HepG2 (cell line): ENCODE data around the gene UPK1A. TPM values are rescaled to one million over a fixed set of nuclear protein-coding genes. Genes with fewer than 3 reads are reported as not detected.
A peak's percentile ranks its signal among the peaks of the same experiment; 100 is the strongest.

Experiments
- BHLHE40 ChIP-seq: IDR thresholded peaks from 2 replicates; pipeline ENCODE4 v1.6.1; 2011; ENCODE audit warnings: low read length, improper control_type of control experiment
- BRD4 ChIP-seq: sonication (generic); formaldehyde crosslinking; IDR thresholded peaks from 2 replicates; pipeline ENCODE4 v1.4.0; 2020; ENCODE audit warnings: missing genetic modification reagents
- FUBP1 ChIP-seq: sonication (generic); formaldehyde crosslinking; IDR thresholded peaks from 2 replicates; pipeline ENCODE4 v1.5.1; 2020; ENCODE audit warnings: missing genetic modification reagents, mild to moderate bottlenecking, borderline replicate concordance
- HOXA3 ChIP-seq: sonication (generic); formaldehyde crosslinking; IDR thresholded peaks from 2 replicates; pipeline ENCODE4 v1.5.0; 2020; ENCODE audit warnings: missing genetic modification reagents
- KDM5A ChIP-seq: fragments of 200-600 bp; sonication (generic); IDR thresholded peaks from 2 replicates; pipeline ENCODE4 v1.7.0; 2018; ENCODE audit warnings: antibody characterized with exemption, mild to moderate bottlenecking, low read length, borderline replicate concordance
- NR3C1 ChIP-seq: sonication (generic); formaldehyde crosslinking; IDR thresholded peaks from 2 replicates; pipeline ENCODE4 v1.4.0; 2020; ENCODE audit warnings: missing genetic modification reagents
- PRPF4 ChIP-seq: fragments of 200-400 bp; formaldehyde crosslinking; IDR thresholded peaks from 2 replicates; pipeline ENCODE4 v1.6.1; 2016; ENCODE audit warnings: low read length, low read depth; ENCODE audit not compliant: poor library complexity, severe bottlenecking
- RBM22 ChIP-seq: fragments of 200-400 bp; formaldehyde crosslinking; optimal IDR thresholded peaks from 2 replicates; pipeline ENCODE3; 2017; ENCODE audit warnings: mild to moderate bottlenecking, low read length, moderate library complexity
- SOX6 ChIP-seq, 2 experiments: fragments of 450-650 bp in 1 of 2; sonication (generic) in 1 of 2; formaldehyde crosslinking in 1 of 2; IDR thresholded peaks; 2 replicates each; pipeline versions ENCODE4 v1.4.0 to v1.6.1; 2017 to 2020; ENCODE audit warnings: antibody characterized with exemption in 1 of 2, mild to moderate bottlenecking in 1 of 2, missing genetic modification reagents in 1 of 2
- TBP ChIP-seq: sonication (generic); formaldehyde crosslinking; IDR thresholded peaks from 2 replicates; pipeline ENCODE4 v1.5.0; 2020; ENCODE audit warnings: missing genetic modification reagents
- ZFP1 ChIP-seq: IDR thresholded peaks from 2 replicates; pipeline ENCODE4 v1.6.1; 2016
- ZFP41 ChIP-seq: sonication (generic); formaldehyde crosslinking; IDR thresholded peaks from 2 replicates; pipeline ENCODE4 v1.4.0; 2020; ENCODE audit warnings: mild to moderate bottlenecking, missing genetic modification reagents, borderline replicate concordance
- ZNF143 ChIP-seq: sonication (generic); formaldehyde crosslinking; IDR thresholded peaks from 2 replicates; pipeline ENCODE4 v1.4.0; 2020; ENCODE audit warnings: missing genetic modification reagents
- ZNF263 ChIP-seq: sonication (generic); formaldehyde crosslinking; IDR thresholded peaks from 2 replicates; pipeline ENCODE4 v1.4.0; 2020; ENCODE audit warnings: missing genetic modification reagents
- ZNF282 ChIP-seq: fragments of 450-650 bp; IDR thresholded peaks from 2 replicates; pipeline ENCODE4 v1.6.1; 2018; ENCODE audit not compliant: partially characterized antibody
- ZNF335 ChIP-seq: sonication (generic); formaldehyde crosslinking; IDR thresholded peaks from 2 replicates; pipeline ENCODE4 v1.4.0; 2020; ENCODE audit warnings: missing genetic modification reagents
- ZNF687 ChIP-seq: sonication (generic); formaldehyde crosslinking; IDR thresholded peaks from 2 replicates; pipeline ENCODE4 v1.5.1; 2020; ENCODE audit warnings: mild to moderate bottlenecking, missing genetic modification reagents, moderate library complexity
- ZNF720 ChIP-seq: sonication (generic); formaldehyde crosslinking; IDR thresholded peaks from 2 replicates; pipeline ENCODE4 v1.4.0; 2020; ENCODE audit warnings: missing genetic modification reagents
- ZNF737 ChIP-seq: sonication (generic); formaldehyde crosslinking; IDR thresholded peaks from 2 replicates; pipeline ENCODE4 v1.5.0; 2020; ENCODE audit warnings: missing genetic modification reagents, mild to moderate bottlenecking, borderline replicate concordance
- polyA plus RNA-seq, 8 experiments: library from polyadenylated mRNA; depleted of rRNA in 3 of 8; stranded (reverse) in 7 of 8; unstranded in 1 of 8; fragments of >200 nt; fragmentation: Illumina TruSeq in 4 of 8; extraction: Trizol in 4 of 8; gene quantifications; 2 replicates each; pipeline versions ENCODE4 v1.2.1 to v1.2.3, GENCODE V29; 2011 to 2016; ENCODE audit warnings: low read depth in 4 of 8, missing spikeins in 1 of 8, mixed read lengths in 1 of 8; ENCODE audit not compliant: insufficient read depth in 1 of 8
- total RNA-seq, 5 experiments: library from RNA; depleted of rRNA; stranded (reverse); fragments of >200 nt; fragmentation: Illumina TruSeq; extraction: Trizol; gene quantifications; 2 replicates each; pipeline ENCODE4 v1.2.3, GENCODE V29; 2016; ENCODE audit warnings: low read depth in 1 of 5
- TF ChIP-seq, protein P1 (sequence below): sonication (generic); formaldehyde crosslinking; IDR thresholded peaks from 2 replicates; pipeline ENCODE4 v1.4.0; 2020; ENCODE audit warnings: missing genetic modification reagents, borderline replicate concordance

The UPK1A gene
- total and polyA plus RNA-seq, 2 of the 13 experiments (the other 11 are each of a cell fraction or from before 2014, with no cell fraction given), result 2.9 TPM; not detected in 1

- TF ChIP-seq BHLHE40 (no peak), ZNF282 (no peak), SOX6 (IDR thresholded peaks at IDR 0.05) (no peak), SOX6 (CRISPR knock-in tag; IDR thresholded peaks at IDR 0.05) (peak; percentile 53), FUBP1 (no peak), ZFP1 (CRISPR knock-in tag) (peak; percentile 61; the same call in 1 of the 2 replicates), ZNF335 (CRISPR knock-in tag) (peak; percentile 75; the same call in 1 of the 2 replicates), ZNF143 (peak; percentile 68), ZFP41 (CRISPR knock-in tag) (no peak), ZNF737 (CRISPR knock-in tag) (no peak), RBM22 (no peak), HOXA3 (CRISPR knock-in tag) (peak; percentile 99), BRD4 (CRISPR knock-in tag) (peak; percentile 82; the same call in 1 of the 2 replicates), ZNF687 (CRISPR knock-in tag) (peak; percentile 79), PRPF4 (no peak), NR3C1 (no peak), TBP (peak; percentile 92; the same call in 1 of the 2 replicates), KDM5A (peak; percentile 100), ZNF720 (no peak), ZNF263 (CRISPR knock-in tag) (peak; percentile 86)
- TF ChIP-seq, protein P1, sequence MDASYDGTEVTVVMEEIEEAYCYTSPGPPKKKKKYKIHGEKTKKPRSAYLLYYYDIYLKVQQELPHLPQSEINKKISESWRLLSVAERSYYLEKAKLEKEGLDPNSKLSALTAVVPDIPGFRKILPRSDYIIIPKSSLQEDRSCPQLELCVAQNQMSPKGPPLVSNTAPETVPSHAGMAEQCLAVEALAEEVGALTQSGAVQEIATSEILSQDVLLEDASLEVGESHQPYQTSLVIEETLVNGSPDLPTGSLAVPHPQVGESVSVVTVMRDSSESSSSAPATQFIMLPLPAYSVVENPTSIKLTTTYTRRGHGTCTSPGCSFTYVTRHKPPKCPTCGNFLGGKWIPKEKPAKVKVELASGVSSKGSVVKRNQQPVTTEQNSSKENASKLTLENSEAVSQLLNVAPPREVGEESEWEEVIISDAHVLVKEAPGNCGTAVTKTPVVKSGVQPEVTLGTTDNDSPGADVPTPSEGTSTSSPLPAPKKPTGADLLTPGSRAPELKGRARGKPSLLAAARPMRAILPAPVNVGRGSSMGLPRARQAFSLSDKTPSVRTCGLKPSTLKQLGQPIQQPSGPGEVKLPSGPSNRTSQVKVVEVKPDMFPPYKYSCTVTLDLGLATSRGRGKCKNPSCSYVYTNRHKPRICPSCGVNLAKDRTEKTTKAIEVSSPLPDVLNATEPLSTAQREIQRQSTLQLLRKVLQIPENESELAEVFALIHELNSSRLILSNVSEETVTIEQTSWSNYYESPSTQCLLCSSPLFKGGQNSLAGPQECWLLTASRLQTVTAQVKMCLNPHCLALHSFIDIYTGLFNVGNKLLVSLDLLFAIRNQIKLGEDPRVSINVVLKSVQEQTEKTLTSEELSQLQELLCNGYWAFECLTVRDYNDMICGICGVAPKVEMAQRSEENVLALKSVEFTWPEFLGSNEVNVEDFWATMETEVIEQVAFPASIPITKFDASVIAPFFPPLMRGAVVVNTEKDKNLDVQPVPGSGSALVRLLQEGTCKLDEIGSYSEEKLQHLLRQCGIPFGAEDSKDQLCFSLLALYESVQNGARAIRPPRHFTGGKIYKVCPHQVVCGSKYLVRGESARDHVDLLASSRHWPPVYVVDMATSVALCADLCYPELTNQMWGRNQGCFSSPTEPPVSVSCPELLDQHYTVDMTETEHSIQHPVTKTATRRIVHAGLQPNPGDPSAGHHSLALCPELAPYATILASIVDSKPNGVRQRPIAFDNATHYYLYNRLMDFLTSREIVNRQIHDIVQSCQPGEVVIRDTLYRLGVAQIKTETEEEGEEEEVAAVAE (CRISPR knock-in tag), result peak; percentile 97
These were observed 37.6 kb upstream of the UPK1A start, which contains the start of gene RBM42 (continued) for GRCh38 chr19:35628565-35629331.
